Astrocyte (in vitro differentiated cells and primary cell): ENCODE results near the gene TLK2. TPM values are rescaled to one million over a fixed set of nuclear protein-coding genes. Genes with fewer than 3 reads are reported as not detected.

ENCODE experiments used
- DNase-seq: peaks from one replicate; pipeline ENCODE4 v3.0.0-alpha.2; 2010; ENCODE audit warnings: low read depth
- FAIRE-seq: peaks from 2 replicates; lab custom pipeline; 2011; peaks lifted over from hg19 to GRCh38; lab: Jason Lieb, UNC
- H2AFZ ChIP-seq: 2 replicates; pipeline ENCODE4 v1.6.0; 2012; ENCODE audit warnings: low read depth, low read length, inconsistent platforms
- H3K27ac ChIP-seq: 2 replicates; pipeline ENCODE4 v1.5.1; 2011; ENCODE audit warnings: low read depth, low read length, inconsistent platforms
- H3K27me3 ChIP-seq: 2 replicates; pipeline ENCODE4 v1.6.0; 2011; ENCODE audit warnings: low read length, inconsistent platforms; ENCODE audit not compliant: insufficient read depth
- H3K36me3 ChIP-seq: 2 replicates; pipeline ENCODE4 v1.5.1; 2011; ENCODE audit warnings: low read length, inconsistent platforms; ENCODE audit not compliant: insufficient read depth
- H3K4me1 ChIP-seq: 2 replicates; pipeline ENCODE4 v1.5.1; 2011; ENCODE audit warnings: low read length, inconsistent platforms; ENCODE audit not compliant: insufficient read depth
- H3K4me2 ChIP-seq: 2 replicates; pipeline ENCODE4 v1.6.0; 2012; ENCODE audit warnings: low read length, inconsistent platforms
- H3K4me3 ChIP-seq: 2 replicates; pipeline ENCODE4 v1.5.1; 2011; ENCODE audit warnings: low read depth, mild to moderate bottlenecking, low read length, inconsistent platforms; ENCODE audit not compliant: insufficient read depth
- H3K79me2 ChIP-seq: 2 replicates; pipeline ENCODE4 v1.6.0; 2012; ENCODE audit warnings: mild to moderate bottlenecking, low read length, inconsistent platforms; ENCODE audit not compliant: insufficient read depth
- H3K9ac ChIP-seq: 2 replicates; pipeline ENCODE4 v1.6.0; 2012; ENCODE audit warnings: mild to moderate bottlenecking, low read length, inconsistent platforms
- H3K9me3 ChIP-seq: 2 replicates; pipeline ENCODE4 v1.5.1; 2012; ENCODE audit warnings: low read depth, mild to moderate bottlenecking, low read length, inconsistent platforms; ENCODE audit not compliant: insufficient read depth
- H4K20me1 ChIP-seq: 2 replicates; pipeline ENCODE4 v1.6.0; 2012; ENCODE audit warnings: low read length, inconsistent platforms; ENCODE audit not compliant: insufficient read depth
- H3K27ac Mint-ChIP-seq: one replicate; pipeline ENCODE4 v1.8.0; 2021; ENCODE audit warnings: mild to moderate bottlenecking, mixed read lengths; ENCODE audit not compliant: unreplicated experiment
- H3K27me3 Mint-ChIP-seq: one replicate; pipeline ENCODE4 v1.8.0; 2021; ENCODE audit warnings: low read depth, mixed read lengths; ENCODE audit not compliant: unreplicated experiment
- H3K36me3 Mint-ChIP-seq: one replicate; pipeline ENCODE4 v1.8.0; 2021; ENCODE audit warnings: low read depth, mixed read lengths; ENCODE audit not compliant: unreplicated experiment
- H3K4me1 Mint-ChIP-seq: one replicate; pipeline ENCODE4 v1.8.0; 2021; ENCODE audit warnings: low read depth, mixed read lengths; ENCODE audit not compliant: unreplicated experiment
- H3K4me3 Mint-ChIP-seq: one replicate; pipeline ENCODE4 v1.8.0; 2021; ENCODE audit warnings: mild to moderate bottlenecking, moderate library complexity, mixed read lengths; ENCODE audit not compliant: unreplicated experiment
- H3K9me3 Mint-ChIP-seq: one replicate; pipeline ENCODE4 v1.8.0; 2021; ENCODE audit warnings: mild to moderate bottlenecking, mixed read lengths; ENCODE audit not compliant: unreplicated experiment
- EZH2 ChIP-seq: IDR thresholded peaks from 2 replicates; pipeline ENCODE4 v1.6.1; 2012; ENCODE audit warnings: mild to moderate bottlenecking, low read length, inconsistent platforms; ENCODE audit not compliant: insufficient read depth
- total RNA-seq: library from RNA; stranded (reverse); gene quantifications from 2 replicates; pipeline ENCODE4 v1.2.1, GENCODE V29; 2021
- TF ChIP-seq, protein P1 (sequence below): IDR thresholded peaks from 2 replicates; pipeline ENCODE4 v1.5.1; 2011; ENCODE audit warnings: low read depth, mild to moderate bottlenecking, inconsistent platforms, low read length, moderate library complexity; ENCODE audit not compliant: insufficient read depth

Gene TLK2
- total RNA-seq, 1 donor from 2014 or later: 53.0 TPM

DNA sequence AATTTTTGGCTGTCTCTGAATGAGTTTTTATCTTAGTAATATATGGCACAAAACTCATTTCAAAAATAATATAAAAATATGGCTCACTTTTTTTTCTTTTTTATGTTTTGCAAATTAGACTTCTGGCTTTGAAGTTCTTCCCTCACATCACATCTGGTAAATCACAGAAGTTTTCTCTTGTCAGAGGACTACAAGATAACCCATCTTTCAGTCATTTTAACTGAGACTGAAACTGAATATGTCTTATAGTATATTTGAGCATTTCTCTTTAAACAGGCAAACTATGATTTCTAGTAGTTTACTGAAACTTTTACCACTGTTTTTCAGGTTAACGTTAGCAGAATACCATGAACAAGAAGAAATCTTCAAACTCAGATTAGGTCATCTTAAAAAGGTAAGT, 97.8 kb downstream of the TLK2 start:
- peaks cover 15% of the 10 kb centered on the region for H3K36me3 ChIP-seq
- peaks cover 12% of the 10 kb centered on the region for H3K36me3 Mint-ChIP-seq
- TF ChIP-seq EZH2: no peak
- TF ChIP-seq, protein P1, sequence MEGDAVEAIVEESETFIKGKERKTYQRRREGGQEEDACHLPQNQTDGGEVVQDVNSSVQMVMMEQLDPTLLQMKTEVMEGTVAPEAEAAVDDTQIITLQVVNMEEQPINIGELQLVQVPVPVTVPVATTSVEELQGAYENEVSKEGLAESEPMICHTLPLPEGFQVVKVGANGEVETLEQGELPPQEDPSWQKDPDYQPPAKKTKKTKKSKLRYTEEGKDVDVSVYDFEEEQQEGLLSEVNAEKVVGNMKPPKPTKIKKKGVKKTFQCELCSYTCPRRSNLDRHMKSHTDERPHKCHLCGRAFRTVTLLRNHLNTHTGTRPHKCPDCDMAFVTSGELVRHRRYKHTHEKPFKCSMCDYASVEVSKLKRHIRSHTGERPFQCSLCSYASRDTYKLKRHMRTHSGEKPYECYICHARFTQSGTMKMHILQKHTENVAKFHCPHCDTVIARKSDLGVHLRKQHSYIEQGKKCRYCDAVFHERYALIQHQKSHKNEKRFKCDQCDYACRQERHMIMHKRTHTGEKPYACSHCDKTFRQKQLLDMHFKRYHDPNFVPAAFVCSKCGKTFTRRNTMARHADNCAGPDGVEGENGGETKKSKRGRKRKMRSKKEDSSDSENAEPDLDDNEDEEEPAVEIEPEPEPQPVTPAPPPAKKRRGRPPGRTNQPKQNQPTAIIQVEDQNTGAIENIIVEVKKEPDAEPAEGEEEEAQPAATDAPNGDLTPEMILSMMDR: no peak
- no peak overlapping the region for H3K4me2 ChIP-seq
- H3K9me3 Mint-ChIP-seq: no peaks in the 10 kb centered on the region
- peaks cover 3% of the 10 kb centered on the region for H3K79me2 ChIP-seq
- no peak overlapping the region for H3K4me3 ChIP-seq
- no peak overlapping the region for H3K27ac Mint-ChIP-seq
- peaks cover 11% of the 10 kb centered on the region for H3K4me1 Mint-ChIP-seq
- no peak overlapping the region for H3K9ac ChIP-seq
- H3K27me3 ChIP-seq: no peaks in the 10 kb centered on the region
- H4K20me1 ChIP-seq: no peaks in the 10 kb centered on the region
- H3K27me3 Mint-ChIP-seq: no peaks in the 10 kb centered on the region
- DNase-seq (no peak), FAIRE-seq (no peak)
- H3K4me3 Mint-ChIP-seq: no peak overlapping the region
- no peaks in the 10 kb centered on the region for H3K9me3 ChIP-seq
- no peak overlapping the region for H3K27ac ChIP-seq
- H2AFZ ChIP-seq: no peak overlapping the region
- peaks cover 4% of the 10 kb centered on the region for H3K4me1 ChIP-seq

DNA sequence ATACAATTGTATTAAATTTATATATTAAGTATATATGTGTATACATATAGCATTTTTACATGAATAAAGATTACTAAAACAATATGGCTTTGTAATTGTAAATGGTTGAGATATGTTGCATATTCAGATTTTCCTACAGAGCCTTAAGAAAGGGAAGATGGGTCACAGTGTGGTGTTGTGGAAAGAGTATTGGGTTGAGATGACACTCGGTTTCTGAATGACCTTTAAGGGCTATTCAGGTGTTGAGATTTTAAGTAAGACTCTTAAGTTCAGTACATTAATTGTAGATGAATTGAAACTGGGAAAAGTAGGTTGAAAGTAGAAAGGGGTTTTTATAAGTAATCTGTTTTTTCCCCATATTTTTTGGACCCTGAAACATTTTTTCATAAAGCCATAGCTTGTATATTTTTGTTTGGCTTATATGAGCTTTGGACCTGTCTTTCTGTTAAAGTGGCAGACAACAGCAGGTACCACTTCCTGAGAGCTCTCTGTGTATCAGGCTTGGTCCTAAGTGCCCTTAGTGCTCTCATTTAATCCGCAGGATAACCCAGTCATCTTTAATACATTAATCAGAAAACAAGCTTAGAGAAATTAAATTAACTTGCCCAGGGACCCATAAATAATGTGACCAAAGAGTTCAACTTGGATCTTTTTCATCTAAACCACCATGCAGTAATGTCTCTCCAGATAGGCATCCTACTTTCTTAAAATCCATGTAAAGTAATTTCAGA, 100.3 kb downstream of the TLK2 start:
- no peak overlapping the region for H3K4me2 ChIP-seq
- no peak for FAIRE-seq
- no peaks in the 10 kb centered on the region for H3K9me3 ChIP-seq
- no peak for DNase-seq
- no peak overlapping the region for H3K27ac ChIP-seq
- no peaks in the 10 kb centered on the region for H3K27me3 ChIP-seq
- peaks cover 13% of the 10 kb centered on the region for H3K36me3 Mint-ChIP-seq
- no peak for TF ChIP-seq EZH2
- TF ChIP-seq, protein P1: no peak
- H4K20me1 ChIP-seq: no peaks in the 10 kb centered on the region
- H2AFZ ChIP-seq: no peak overlapping the region
- no peak overlapping the region for H3K4me3 ChIP-seq
- no peaks in the 10 kb centered on the region for H3K4me1 ChIP-seq
- peaks cover 15% of the 10 kb centered on the region for H3K36me3 ChIP-seq
- H3K27me3 Mint-ChIP-seq: no peaks in the 10 kb centered on the region
- H3K4me1 Mint-ChIP-seq: peaks cover 5% of the 10 kb centered on the region
- H3K27ac Mint-ChIP-seq: no peak overlapping the region
- no peak overlapping the region for H3K9ac ChIP-seq
- no peak overlapping the region for H3K4me3 Mint-ChIP-seq
- no peaks in the 10 kb centered on the region for H3K9me3 Mint-ChIP-seq
- H3K79me2 ChIP-seq: no peaks in the 10 kb centered on the region

DNA sequence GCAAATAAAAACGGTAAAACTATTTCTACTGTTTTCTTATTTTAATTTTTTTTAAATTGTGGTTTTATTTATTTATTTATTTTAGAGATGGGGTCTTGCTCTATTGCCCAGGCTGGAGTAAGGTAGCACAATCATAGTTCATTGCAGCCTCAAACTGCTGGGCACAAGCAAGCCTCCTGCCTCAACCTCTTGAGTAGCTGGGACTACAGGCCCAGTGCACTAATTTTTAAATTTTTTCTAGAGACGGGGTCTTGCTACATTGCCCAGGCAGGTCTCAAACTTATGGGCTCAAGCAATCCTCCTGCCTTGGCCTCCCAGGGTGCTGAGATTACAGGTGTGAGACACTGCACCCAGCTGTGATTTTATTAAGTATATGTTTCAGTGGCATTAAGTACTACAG, 102.3 kb downstream of the TLK2 start:
- Histone ChIP-seq H3K4me1 (no peaks in the 10 kb centered on the region), H3K36me3 (peaks cover 11% of the 10 kb centered on the region), H3K4me3 (no peak overlapping the region), H3K9ac (no peak overlapping the region), H3K4me2 (no peak overlapping the region), H3K27ac (no peak overlapping the region), H2AFZ (no peak overlapping the region), H3K79me2 (no peaks in the 10 kb centered on the region), H4K20me1 (no peaks in the 10 kb centered on the region), H3K9me3 (no peaks in the 10 kb centered on the region), H3K27me3 (no peaks in the 10 kb centered on the region)
- DNase-seq (no peak), FAIRE-seq (no peak)
- Mint-ChIP-seq H3K4me1 (peaks cover 3% of the 10 kb centered on the region), H3K36me3 (peaks cover 7% of the 10 kb centered on the region), H3K4me3 (no peak overlapping the region), H3K27me3 (no peaks in the 10 kb centered on the region), H3K27ac (no peak overlapping the region), H3K9me3 (no peaks in the 10 kb centered on the region)
- TF ChIP-seq, protein P1: no peak
- TF ChIP-seq EZH2: no peak
